Osteoblast (primary cell): ENCODE measurements around the gene GPR17. TPM values are rescaled to one million over a fixed set of nuclear protein-coding genes. Genes with fewer than 3 reads are reported as not detected.

Source experiments
- DNase-seq: peaks from one replicate; pipeline ENCODE4 v3.0.0; 2011; ENCODE audit warnings: low spot score, mixed read lengths; ENCODE audit not compliant: insufficient read length; ENCODE audit errors: missing footprints
- H2AFZ ChIP-seq: 2 replicates; pipeline ENCODE4 v1.6.0; 2011; ENCODE audit warnings: mild to moderate bottlenecking, low read length
- H3K27ac ChIP-seq: 2 replicates; pipeline ENCODE4 v1.5.1; 2011; ENCODE audit warnings: mild to moderate bottlenecking, low read depth, low read length, moderate library complexity
- H3K27me3 ChIP-seq: 2 replicates; pipeline ENCODE4 v1.6.0; 2012; ENCODE audit warnings: mild to moderate bottlenecking, control low read depth, inconsistent platforms, low read length, moderate library complexity; ENCODE audit not compliant: insufficient read depth
- H3K36me3 ChIP-seq: 2 replicates; pipeline ENCODE4 v1.5.1; 2011; ENCODE audit warnings: mild to moderate bottlenecking, low read length, control low read depth, moderate library complexity; ENCODE audit not compliant: insufficient read depth
- H3K4me1 ChIP-seq: 2 replicates; pipeline ENCODE4 v1.5.1; 2011; ENCODE audit warnings: mild to moderate bottlenecking, low read length, control low read depth, moderate library complexity; ENCODE audit not compliant: insufficient read depth
- H3K4me2 ChIP-seq: 2 replicates; pipeline ENCODE4 v1.6.0; 2011; ENCODE audit warnings: mild to moderate bottlenecking, low read length; ENCODE audit not compliant: insufficient read depth
- H3K4me3 ChIP-seq: fragments of 200-600 bp; sonication (generic); 3 replicates; pipeline ENCODE4 v1.5.1; 2012; ENCODE audit warnings: mild to moderate bottlenecking, low read length, inconsistent platforms; ENCODE audit not compliant: insufficient read depth
- H3K79me2 ChIP-seq: 2 replicates; pipeline ENCODE4 v1.6.0; 2012; ENCODE audit warnings: mild to moderate bottlenecking, low read length, control low read depth, inconsistent platforms; ENCODE audit not compliant: insufficient read depth
- H3K9me3 ChIP-seq: 2 replicates; pipeline ENCODE4 v1.5.1; 2011; ENCODE audit warnings: low read depth, low read length, control low read depth
- H4K20me1 ChIP-seq: 2 replicates; pipeline ENCODE4 v1.6.0; 2012; ENCODE audit warnings: mild to moderate bottlenecking, low read length, control low read depth; ENCODE audit not compliant: insufficient read depth
- CTCF ChIP-seq: IDR thresholded peaks from 2 replicates; pipeline ENCODE4 v1.5.1; 2011; ENCODE audit warnings: mild to moderate bottlenecking, low read depth, low read length, moderate library complexity; ENCODE audit errors: extremely low read depth
- total RNA-seq: library from RNA; depleted of rRNA; stranded (reverse); fragments of >200 nt; gene quantifications from 2 replicates; pipeline ENCODE4 v1.2.3, GENCODE V29; 2012

The GPR17 gene
- total RNA-seq, 1 donor = not detected

GRCh38 chr2:127681288-127681804 lies 35.4 kb downstream of the GPR17 start:
- Histone ChIP-seq H3K9me3 (no peaks in the 10 kb centered on the region), H4K20me1 (no peaks in the 10 kb centered on the region), H3K27me3 (peaks cover 20% of the 10 kb centered on the region), H3K4me2 (peak overlapping the region; percentile 74), H3K4me1 (peaks cover 7% of the 10 kb centered on the region), H3K4me3 (peak overlapping the region; percentile 61), H3K36me3 (no peaks in the 10 kb centered on the region), H2AFZ (peak overlapping the region; percentile 85), H3K79me2 (no peaks in the 10 kb centered on the region), H3K27ac (no peak overlapping the region)
- no peak for TF ChIP-seq CTCF
- peak; percentile 90 for DNase-seq

GRCh38 chr2:127681976-127682857 lies 36.3 kb downstream of the GPR17 start:
- TF ChIP-seq CTCF = no peak
- Histone ChIP-seq H3K4me3 (no peak overlapping the region), H3K4me2 (no peak overlapping the region), H3K4me1 (peaks cover 7% of the 10 kb centered on the region), H3K79me2 (no peaks in the 10 kb centered on the region), H2AFZ (no peak overlapping the region), H3K27ac (no peak overlapping the region), H3K9me3 (no peaks in the 10 kb centered on the region), H3K36me3 (no peaks in the 10 kb centered on the region), H4K20me1 (no peaks in the 10 kb centered on the region), H3K27me3 (peaks cover 11% of the 10 kb centered on the region)
- no peak for DNase-seq

GRCh38 chr2:127683056-127683455 lies 37.1 kb downstream of the GPR17 start:
- DNase-seq = no peak
- no peak overlapping the region for H3K4me3 ChIP-seq
- TF ChIP-seq CTCF = no peak
- no peak overlapping the region for H3K4me2 ChIP-seq
- peaks cover 7% of the 10 kb centered on the region for H3K4me1 ChIP-seq
- H3K27me3 ChIP-seq = peaks cover 4% of the 10 kb centered on the region
- no peaks in the 10 kb centered on the region for H3K9me3 ChIP-seq
- H3K36me3 ChIP-seq = no peaks in the 10 kb centered on the region
- H3K79me2 ChIP-seq = no peaks in the 10 kb centered on the region
- no peak overlapping the region for H3K27ac ChIP-seq
- H4K20me1 ChIP-seq = no peaks in the 10 kb centered on the region
- no peak overlapping the region for H2AFZ ChIP-seq

GRCh38 chr2:127683757-127684156 lies 37.8 kb downstream of the GPR17 start:
- H3K36me3 ChIP-seq = no peaks in the 10 kb centered on the region
- H3K27me3 ChIP-seq = no peaks in the 10 kb centered on the region
- peaks cover 7% of the 10 kb centered on the region for H3K4me1 ChIP-seq
- H3K4me3 ChIP-seq = no peak overlapping the region
- H4K20me1 ChIP-seq = no peaks in the 10 kb centered on the region
- peaks cover 2% of the 10 kb centered on the region for H3K9me3 ChIP-seq
- no peak overlapping the region for H3K27ac ChIP-seq
- no peak for TF ChIP-seq CTCF
- H2AFZ ChIP-seq = no peak overlapping the region
- no peak overlapping the region for H3K4me2 ChIP-seq
- DNase-seq = peak; percentile 74
- H3K79me2 ChIP-seq = no peaks in the 10 kb centered on the region
